Measurements from ENCODE around the gene ZBTB32. TPM values are rescaled to one million over a fixed set of nuclear protein-coding genes. Genes with fewer than 3 reads are reported as not detected.

Gene ZBTB32
- total RNA-seq, 1 experiment from 2014 or later = not detected

GRCh38 chr19:35748106-35749020 lies 44.0 kb downstream of the ZBTB32 start, which contains the start of gene LIN37:
TSS of gene LIN37 (plus strand) at chr19:35748576. CDS start at chr19:35748725, 149 bp downstream.
- TF ChIP-seq CTCF (conservative IDR thresholded peaks at IDR 0.05) = no peak
- TF ChIP-seq EZH2 (IDR thresholded peaks at IDR 0.05; ENCODE audit: low read depth) = no peak
- Histone ChIP-seq H3K9me2 (ENCODE audit: insufficient read depth) (no peaks in the 10 kb centered on the region), H3K9me3 (ENCODE audit: insufficient read depth, low read depth) (no peaks in the 10 kb centered on the region), H3K79me2 (ENCODE audit: low read depth) (peaks cover 29% of the 10 kb centered on the region), H3K27ac (no peak within 1 kb of the TSS), H3K4me1 (replicated peaks; ENCODE audit: insufficient read depth) (peaks cover 36% of the 10 kb centered on the region), H4K20me1 (ENCODE audit: insufficient read depth) (no peaks in the 10 kb centered on the region), H2AFZ (peak within 1 kb of the TSS; percentile 91), H3K36me3 (ENCODE audit: low read depth) (no peaks in the 10 kb centered on the region), H3K4me2 (peak within 1 kb of the TSS; percentile 83), H3F3A (ENCODE audit: insufficient read depth, low read depth) (peaks cover 19% of the 10 kb centered on the region), H3K4me3 (peak within 1 kb of the TSS; percentile 97), H3K27me3 (ENCODE audit: insufficient read depth, low read depth) (no peaks in the 10 kb centered on the region)
- CTCF ChIA-PET = interaction anchor here (0.5 to 0.9 kb wide), 4 partner anchors 53 to 305 kb away, joined by 5 to 11 read pairs (median 8); no protein-coding TSS in a partner anchor
- DNase-seq = peak; percentile 98 to 99
- TSS peak; percentile 42 for BruUV-seq (replicated peaks)
- POLR2A ChIA-PET (ENCODE audit: unreplicated experiment) = interaction anchor here (0.5 to 1.1 kb wide), 13 partner anchors 9 to 436 kb away, joined by 3 to 8 read pairs (median 5); partner anchors contain the start of genes ATP4A, HAUS5 and SYNE4
- intact Hi-C loops (cut with micrococcal nuclease; ENCODE audit: unreplicated experiment) = loop anchor here (1.0 to 10.0 kb wide), 5 partner anchors 10 to 246 kb away; partner anchors contain the start of genes HCST, NFKBID, PROSER3 and SDHAF1

- peaks cover 29% of the 10 kb centered on the region for H3K79me2 ChIP-seq (ENCODE audit: low read depth)
- POLR2A ChIA-PET (ENCODE audit: unreplicated experiment) = interaction anchor here (0.6 kb wide), 1 partner anchor 21 kb away, joined by 3 read pairs; no protein-coding TSS in a partner anchor
- peaks cover 31% of the 10 kb centered on the region for H3K4me1 ChIP-seq (replicated peaks; ENCODE audit: insufficient read depth)
- H3K9me2 ChIP-seq (ENCODE audit: insufficient read depth) = no peaks in the 10 kb centered on the region
- H4K20me1 ChIP-seq (ENCODE audit: insufficient read depth) = no peaks in the 10 kb centered on the region
- H3K27me3 ChIP-seq (ENCODE audit: insufficient read depth, low read depth) = no peaks in the 10 kb centered on the region
- H2AFZ ChIP-seq = no peak overlapping the region
- peak overlapping the region; percentile 79 for H3K4me2 ChIP-seq
- CTCF ChIA-PET = interaction anchor here (0.5 kb wide), 1 partner anchor 34 kb away, joined by 7 read pairs; no protein-coding TSS in a partner anchor
- peak overlapping the region; percentile 24; the same call in 1 of the 2 replicates for H3K4me3 ChIP-seq
- peaks cover 14% of the 10 kb centered on the region for H3F3A ChIP-seq (ENCODE audit: insufficient read depth, low read depth)
- TF ChIP-seq EZH2 (IDR thresholded peaks at IDR 0.05; ENCODE audit: low read depth) = no peak
- H3K27ac ChIP-seq = no peak overlapping the region
- peak; percentile 24 to 47 for DNase-seq
- intact Hi-C loops (cut with micrococcal nuclease; ENCODE audit: unreplicated experiment) = no loop called here
- no peaks in the 10 kb centered on the region for H3K9me3 ChIP-seq (ENCODE audit: insufficient read depth, low read depth)
- H3K36me3 ChIP-seq (ENCODE audit: low read depth) = no peaks in the 10 kb centered on the region
- BruUV-seq (replicated peaks) = no TSS peak
Measured at GRCh38 chr19:35750167-35750566, 45.8 kb downstream of the ZBTB32 start.

- Histone ChIP-seq H3K79me2 (ENCODE audit: low read depth) (peaks cover 15% of the 10 kb centered on the region), H3K4me2 (no peak overlapping the region), H3K4me1 (replicated peaks; ENCODE audit: insufficient read depth) (peaks cover 27% of the 10 kb centered on the region), H3K27me3 (ENCODE audit: insufficient read depth, low read depth) (no peaks in the 10 kb centered on the region), H3K9me3 (ENCODE audit: insufficient read depth, low read depth) (no peaks in the 10 kb centered on the region), H2AFZ (no peak overlapping the region), H3K27ac (no peak overlapping the region), H3K4me3 (no peak overlapping the region), H4K20me1 (ENCODE audit: insufficient read depth) (no peaks in the 10 kb centered on the region), H3F3A (ENCODE audit: insufficient read depth, low read depth) (peaks cover 17% of the 10 kb centered on the region), H3K36me3 (ENCODE audit: low read depth) (no peaks in the 10 kb centered on the region), H3K9me2 (ENCODE audit: insufficient read depth) (no peaks in the 10 kb centered on the region)
- ChIA-PET CTCF (no interaction called here), POLR2A (ENCODE audit: unreplicated experiment) (interaction anchor here (0.7 kb wide), 1 partner anchor 196 kb away, joined by 4 read pairs; no protein-coding TSS in a partner anchor)
- intact Hi-C loops (cut with micrococcal nuclease; ENCODE audit: unreplicated experiment) = no loop called here
- TF ChIP-seq CTCF (conservative IDR thresholded peaks at IDR 0.05) = no peak
- no peak for DNase-seq
- no TSS peak for BruUV-seq (replicated peaks)
Measured at GRCh38 chr19:35751839-35752745, 47.7 kb downstream of the ZBTB32 start.
